SK-N-SH (cell line): ENCODE measurements around the gene DUOX2. TPM values are rescaled to one million over a fixed set of nuclear protein-coding genes. Genes with fewer than 3 reads are reported as not detected.

Source experiments
- CTCF ChIA-PET: fragments of 300-600, 350-600 bp; formaldehyde crosslinking; extraction: SDS; loops from one replicate; lab custom pipeline; 2021; lab: Yijun Ruan, JAX
- POLR2A ChIA-PET: fragments of 350-600 bp; sonication (Branson Sonifier 250); formaldehyde crosslinking; extraction: SDS; loops from one replicate; lab custom pipeline; 2020; ENCODE audit warnings: antibody characterized with exemption, inconsistent platforms; lab: Yijun Ruan, JAX
- DNase-seq: peaks from one replicate; pipeline ENCODE4 v3.0.0; 2012
- H2AFZ ChIP-seq: fragments of 200-600 bp; sonication (generic); 2 replicates; pipeline ENCODE4 v1.8.1; 2016; ENCODE audit warnings: antibody characterized with exemption, mild to moderate bottlenecking, low read depth
- H3F3A ChIP-seq: fragments of 200-600 bp; sonication (generic); replicated peaks from 2 replicates; pipeline ENCODE3; 2016; ENCODE audit warnings: antibody characterized with exemption, mild to moderate bottlenecking; ENCODE audit not compliant: insufficient read depth
- H3K27ac ChIP-seq, 2 experiments: fragments of 200-500 bp in 1 of 2; fragments of 200-600 bp in 1 of 2; sonication (Bioruptor generic) in 1 of 2; sonication (generic), shearing (Covaris generic) in 1 of 2; 2 replicates each; pipeline versions ENCODE4 v1.5.1 to v1.6.1; 2014 to 2016; ENCODE audit warnings: low read depth in 2 of 2, inconsistent platforms in 1 of 2, low read length in 1 of 2, mild to moderate bottlenecking in 1 of 2, mixed read lengths in 1 of 2
- H3K27me3 ChIP-seq: fragments of 200-600 bp; sonication (generic), shearing (Covaris generic); 2 replicates; pipeline ENCODE4 v1.6.1; 2016; ENCODE audit warnings: mixed run types; ENCODE audit not compliant: insufficient read depth
- H3K36me3 ChIP-seq, 2 experiments: fragments of 200-500 bp in 1 of 2; fragments of 200-600 bp in 1 of 2; sonication (Bioruptor generic) in 1 of 2; sonication (generic) in 1 of 2; replicated peaks in 1 of 2; 2 replicates each; pipeline versions ENCODE3 to v1.5.1; 2014 to 2016; ENCODE audit warnings: low read length in 1 of 2, mild to moderate bottlenecking in 1 of 2; ENCODE audit not compliant: insufficient read depth in 2 of 2, control insufficient read depth in 1 of 2
- H3K4me1 ChIP-seq, 2 experiments: fragments of 200-500 bp in 1 of 2; fragments of 200-600 bp in 1 of 2; sonication (Bioruptor generic) in 1 of 2; sonication (generic), shearing (Covaris generic) in 1 of 2; 2 replicates each; pipeline versions ENCODE4 v1.5.1 to v1.6.1; 2014 to 2016; ENCODE audit warnings: low read depth in 1 of 2, low read length in 1 of 2, mixed run types in 1 of 2; ENCODE audit not compliant: insufficient read depth in 2 of 2, control insufficient read depth in 1 of 2
- H3K4me2 ChIP-seq: fragments of 200-600 bp; sonication (generic), shearing (Covaris generic); 2 replicates; pipeline ENCODE4 v1.6.1; 2017; ENCODE audit warnings: mixed run types
- H3K4me3 ChIP-seq, 2 experiments: fragments of 200-500 bp in 1 of 2; fragments of 200-600 bp in 1 of 2; sonication (Bioruptor generic) in 1 of 2; sonication (generic), shearing (Covaris generic) in 1 of 2; 2 replicates each; pipeline versions ENCODE4 v1.5.1 to v1.8.1; 2014 to 2016; ENCODE audit warnings: low read depth in 2 of 2, inconsistent platforms in 1 of 2, low read length in 1 of 2, mild to moderate bottlenecking in 1 of 2, mixed read lengths in 1 of 2, moderate library complexity in 1 of 2
- H3K79me2 ChIP-seq: fragments of 200-600 bp; sonication (generic); 2 replicates; pipeline ENCODE4 v1.8.1; 2017; ENCODE audit warnings: mild to moderate bottlenecking; ENCODE audit not compliant: insufficient read depth
- H3K9ac ChIP-seq: fragments of 200-600 bp; sonication (generic); 2 replicates; pipeline ENCODE4 v1.6.1; 2017; ENCODE audit warnings: mixed run types
- H3K9me2 ChIP-seq: fragments of 200-600 bp; sonication (generic); 2 replicates; pipeline ENCODE4 v1.6.1; 2017; ENCODE audit warnings: mixed run types
- H3K9me3 ChIP-seq: fragments of 200-600 bp; sonication (generic); 2 replicates; pipeline ENCODE4 v1.6.1; 2017; ENCODE audit warnings: mixed run types, mild to moderate bottlenecking, moderate library complexity
- H4K20me1 ChIP-seq: fragments of 200-600 bp; sonication (generic); 2 replicates; pipeline ENCODE4 v1.6.1; 2017; ENCODE audit warnings: mild to moderate bottlenecking, mixed run types; ENCODE audit not compliant: insufficient read depth
- CTCF ChIP-seq: fragments of 200-600 bp; sonication (generic); IDR thresholded peaks from 2 replicates; pipeline ENCODE4 v1.6.1; 2017; ENCODE audit warnings: antibody characterized with exemption, mild to moderate bottlenecking, moderate library complexity
- ELF1 ChIP-seq: IDR thresholded peaks from 2 replicates; pipeline ENCODE4 v1.4.0; 2012
- FOXM1 ChIP-seq: IDR thresholded peaks from 2 replicates; pipeline ENCODE4 v1.4.0; 2012; ENCODE audit warnings: low read depth, mild to moderate bottlenecking
- GABPA ChIP-seq: IDR thresholded peaks from 2 replicates; pipeline ENCODE4 v1.4.0; 2012; ENCODE audit warnings: low read depth, mild to moderate bottlenecking
- GATA2 ChIP-seq: sonication (generic); formaldehyde crosslinking; IDR thresholded peaks from 2 replicates; pipeline ENCODE4 v1.5.0; 2020; ENCODE audit warnings: mild to moderate bottlenecking, missing genetic modification reagents
- IRF3 ChIP-seq: fragments of 150-350 bp; IDR thresholded peaks from 2 replicates; pipeline ENCODE4 v1.6.1; 2016; ENCODE audit warnings: mild to moderate bottlenecking, low read depth, low read length
- MXI1 ChIP-seq: IDR thresholded peaks from 2 replicates; pipeline ENCODE4 v1.6.1; 2012; ENCODE audit warnings: mild to moderate bottlenecking, low read depth, low read length, improper control_type of control experiment
- PBX3 ChIP-seq: IDR thresholded peaks from 2 replicates; pipeline ENCODE4; 2012
- RAD21 ChIP-seq: IDR thresholded peaks from 2 replicates; pipeline ENCODE4 v1.6.1; 2012; ENCODE audit warnings: mild to moderate bottlenecking, low read length
- REST ChIP-seq: IDR thresholded peaks from 2 replicates; pipeline ENCODE4 v1.6.1; 2012; ENCODE audit warnings: mild to moderate bottlenecking, low read depth, low read length, moderate library complexity
- RFX5 ChIP-seq: IDR thresholded peaks from 2 replicates; pipeline ENCODE4 v1.6.1; 2012; ENCODE audit warnings: mild to moderate bottlenecking, improper control_type of control experiment, low read length
- SIN3A ChIP-seq: IDR thresholded peaks from 2 replicates; pipeline ENCODE4 v1.6.1; 2012; ENCODE audit warnings: low read depth, mild to moderate bottlenecking, low read length, moderate library complexity, borderline replicate concordance
- TCF12 ChIP-seq: IDR thresholded peaks from 2 replicates; pipeline ENCODE4 v1.4.0; 2012
- ZBTB33 ChIP-seq: IDR thresholded peaks from 2 replicates; pipeline ENCODE4 v1.4.0; 2012; ENCODE audit warnings: low read depth, borderline replicate concordance
- WGBS: methylation state at CpG from one replicate; pipeline ENCODE4 v1.1.6; 2017; ENCODE audit warnings: low lambda C conversion rate; 5-methylcytosine and 5-hydroxymethylcytosine counted together
- polyA plus RNA-seq, 3 experiments: library from polyadenylated mRNA; depleted of rRNA; stranded (reverse); fragments of >200 nt; gene quantifications; 2 replicates each; pipeline ENCODE4 v1.2.3, GENCODE V29; 2012

The DUOX2 gene
- polyA plus RNA-seq, 1 of the 3 experiments (the other 2 are of a cell fraction): not detected

GRCh38 chr15:45116006-45116481 is 2.1 kb upstream of the DUOX2 start (continued):
- TF ChIP-seq TCF12: no peak
- no peak for TF ChIP-seq SIN3A
- no peak for TF ChIP-seq PBX3
- TF ChIP-seq FOXM1: no peak
- no peak for TF ChIP-seq GATA2

- H3K4me2 ChIP-seq: no peak overlapping the region
- H3K27ac ChIP-seq: no peak overlapping the region
- H3K9me3 ChIP-seq: no peaks in the 10 kb centered on the region
- no peaks in the 10 kb centered on the region for H4K20me1 ChIP-seq
- peaks cover 0 to 28% of the 10 kb centered on the region in 2 experiments; a peak in 1 of 4 replicates for H3K4me1 ChIP-seq
- no peak overlapping the region for H3K9ac ChIP-seq
- no peaks in the 10 kb centered on the region for H3K36me3 ChIP-seq
- H2AFZ ChIP-seq: no peak overlapping the region
- ChIA-PET CTCF (interaction anchor here (0.7 to 1.9 kb wide), 7 partner anchors 12 to 343 kb away, joined by 3 to 7 read pairs (median 3); no protein-coding TSS in a partner anchor), POLR2A (no interaction called here)
- no peak for TF ChIP-seq CTCF
- no peaks in the 10 kb centered on the region for H3K9me2 ChIP-seq
- 58% methylated on average over 7 of the region's 7 CpGs for WGBS
- DNase-seq: no peak
- peaks cover 44% of the 10 kb centered on the region for H3K27me3 ChIP-seq
- H3K79me2 ChIP-seq: no peaks in the 10 kb centered on the region
- H3K4me3 ChIP-seq: no peak overlapping the region
- H3F3A ChIP-seq: no peaks in the 10 kb centered on the region
Measured at GRCh38 chr15:45115312-45115820, 1.4 kb upstream of the DUOX2 start.

GRCh38 chr15:45114751-45115085 is 746 bp upstream of the DUOX2 start:
- Histone ChIP-seq H3K9ac (no peak overlapping the region), H3K36me3 (no peaks in the 10 kb centered on the region), H3K4me2 (peak overlapping the region; percentile 65; the same call in 1 of the 2 replicates), H3K9me2 (no peaks in the 10 kb centered on the region), H3K27me3 (peaks cover 51% of the 10 kb centered on the region), H2AFZ (no peak overlapping the region), H3K79me2 (no peaks in the 10 kb centered on the region), H3K4me3 (no peak overlapping the region), H3K27ac (no peak overlapping the region), H3K4me1 (peaks cover 0 to 28% of the 10 kb centered on the region in 2 experiments; a peak in 1 of 4 replicates), H4K20me1 (no peaks in the 10 kb centered on the region), H3F3A (no peaks in the 10 kb centered on the region), H3K9me3 (no peaks in the 10 kb centered on the region)
- no peak for DNase-seq
- WGBS: 41% methylated on average over 2 of the region's 2 CpGs
- ChIA-PET CTCF (interaction anchor here (0.6 to 2.3 kb wide), 9 partner anchors 9 to 344 kb away, joined by 3 to 7 read pairs (median 3); no protein-coding TSS in a partner anchor), POLR2A (no interaction called here)
- TF ChIP-seq GABPA (no peak), IRF3 (no peak), RAD21 (no peak), ZBTB33 (no peak), MXI1 (no peak), RFX5 (no peak), ELF1 (no peak), GATA2 (no peak), SIN3A (no peak), REST (no peak)
